ENCODE results near the gene HLTF. TPM values are rescaled to one million over a fixed set of nuclear protein-coding genes. Genes with fewer than 3 reads are reported as not detected.

Gene HLTF
- total RNA-seq, 1 experiment from 2014 or later = 73.4 TPM

GRCh38 chr3:149134575-149134974 is 48.2 kb upstream of the HLTF start (continued):
- no peak for TF ChIP-seq ZBTB33 (IDR thresholded peaks at IDR 0.05; ENCODE audit: extremely low read depth, insufficient replicate concordance, low read length)
- no peak for TF ChIP-seq TCF7L2 (IDR thresholded peaks at IDR 0.05; ENCODE audit: borderline replicate concordance, extremely low read depth, insufficient read depth, insufficient read length)
- no peak for TF ChIP-seq ELF1 (IDR thresholded peaks at IDR 0.05; ENCODE audit: borderline replicate concordance, low read depth)
- no peak for TF ChIP-seq SRF (IDR thresholded peaks at IDR 0.05; ENCODE audit: low read depth)
- no peak for TF ChIP-seq JUND (IDR thresholded peaks at IDR 0.05)
- TF ChIP-seq POLR2AphosphoS5 (IDR thresholded peaks at IDR 0.05; ENCODE audit: low read depth, low read length) = no peak
- no peak for TF ChIP-seq CBX3 (IDR thresholded peaks at IDR 0.05; ENCODE audit: low read depth)
- TF ChIP-seq EGR1 (IDR thresholded peaks at IDR 0.05; ENCODE audit: low read depth) = no peak

GRCh38 chr3:149131589-149131988 is 45.3 kb upstream of the HLTF start:
- Histone ChIP-seq H3K4me3 (replicated peaks in 1 of 2; ENCODE audit: low read depth in 1 of 2, low read length in 2 of 2) (no peak overlapping the region), H2AFZ (ENCODE audit: low read depth, low read length, poor library complexity, severe bottlenecking) (no peak overlapping the region), H3K27me3 (ENCODE audit: insufficient read depth, low read length) (no peaks in the 10 kb centered on the region), H3K27ac (ENCODE audit: low read depth, low read length) (no peak overlapping the region), H3K79me2 (ENCODE audit: insufficient read depth, low read length) (peaks cover 7% of the 10 kb centered on the region; the same call in 1 of the 2 replicates), H3K9me2 (ENCODE audit: insufficient read depth) (no peaks in the 10 kb centered on the region), H4K20me1 (ENCODE audit: insufficient read depth) (no peaks in the 10 kb centered on the region), H3K36me3 (ENCODE audit: control insufficient read depth in 1 of 2, insufficient read depth in 2 of 2, low read length in 2 of 2) (no peaks in the 10 kb centered on the region), H3K4me2 (ENCODE audit: low read length) (peak overlapping the region; percentile 88; the same call in 1 of the 2 replicates), H3K4me1 (ENCODE audit: control insufficient read depth in 1 of 2, insufficient read depth in 2 of 2, low read length in 2 of 2) (peaks cover 10 to 16% of the 10 kb centered on the region in 2 experiments; a peak in 2 of 4 replicates), H3K9ac (ENCODE audit: low read length) (no peak overlapping the region), H3K9me3 (ENCODE audit: control insufficient read depth in 1 of 2, insufficient read depth in 1 of 2, low read depth in 1 of 2, low read length in 2 of 2) (no peaks in the 10 kb centered on the region)
- ChIA-PET RAD21 (ENCODE audit: low non-redundant PET in 1 of 2, low total read pairs in 2 of 2, uncharacterized antibody in 2 of 2, unreplicated experiment in 2 of 2) (no interaction called here), CTCF (no interaction called here), POLR2A (no interaction called here)
- ATAC-seq (no peak), DNase-seq (ENCODE audit: low read depth, low spot score) (no peak)
- intact Hi-C loops (cut with micrococcal nuclease) = no loop called here
- no TSS peak for BruUV-seq (replicated peaks)
- TF ChIP-seq FOSL1 (IDR thresholded peaks at IDR 0.05; ENCODE audit: low read depth) (no peak), ATF3 (IDR thresholded peaks at IDR 0.05) (no peak), SIN3A (IDR thresholded peaks at IDR 0.05; ENCODE audit: low read depth) (no peak), SP1 (IDR thresholded peaks at IDR 0.05; ENCODE audit: low read depth) (no peak)

Data from HCT116 (cell line).